Gastroesophageal sphincter (tissue), 3 donors: Measurements from ENCODE around the gene EIF5.

ENCODE experiments used
- POLR2A ChIP-seq, 2 donors: fragments of 450-650 bp; IDR thresholded peaks; one replicate each; pipeline ENCODE4 v1.6.1; 2017; ENCODE audit warnings: antibody characterized with exemption in 2 of 2, mild to moderate bottlenecking in 2 of 2, moderate library complexity in 1 of 2
- POLR2AphosphoS5 ChIP-seq: sonication (generic); formaldehyde crosslinking; IDR thresholded peaks from one replicate; pipeline ENCODE4 v1.6.1; 2017; ENCODE audit warnings: antibody characterized with exemption
- TF ChIP-seq, protein P1 (sequence below), 4 experiments: fragments of 200-600 bp in 2 of 4; fragments of 450-650 bp in 2 of 4; sonication (generic) in 1 of 4; IDR thresholded peaks; one replicate each; pipeline ENCODE4 v1.5.1; 2017 to 2019; ENCODE audit warnings: antibody characterized with exemption in 4 of 4, mild to moderate bottlenecking in 2 of 4, moderate library complexity in 2 of 4

DNA sequence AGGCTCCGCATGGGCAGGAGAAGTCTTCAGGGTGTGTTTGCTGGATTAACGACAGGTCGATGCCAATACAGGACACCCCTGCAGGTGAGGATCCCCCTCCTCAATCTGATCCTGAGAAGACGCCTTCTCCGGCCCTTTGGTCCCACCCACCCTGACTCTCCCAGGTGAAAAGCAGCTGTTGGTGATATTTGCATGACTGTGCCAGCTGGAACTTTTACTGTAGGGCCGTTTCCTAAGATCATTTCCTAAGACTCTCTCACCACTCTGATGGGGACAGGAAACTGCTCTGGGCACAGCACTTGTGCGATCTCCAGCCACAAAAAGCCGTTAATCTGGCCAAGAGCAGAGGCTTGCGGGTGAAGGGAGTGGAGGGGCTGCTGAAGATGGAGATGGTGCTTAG is 16.8 kb upstream of the EIF5 start:
- TF ChIP-seq, protein P1, sequence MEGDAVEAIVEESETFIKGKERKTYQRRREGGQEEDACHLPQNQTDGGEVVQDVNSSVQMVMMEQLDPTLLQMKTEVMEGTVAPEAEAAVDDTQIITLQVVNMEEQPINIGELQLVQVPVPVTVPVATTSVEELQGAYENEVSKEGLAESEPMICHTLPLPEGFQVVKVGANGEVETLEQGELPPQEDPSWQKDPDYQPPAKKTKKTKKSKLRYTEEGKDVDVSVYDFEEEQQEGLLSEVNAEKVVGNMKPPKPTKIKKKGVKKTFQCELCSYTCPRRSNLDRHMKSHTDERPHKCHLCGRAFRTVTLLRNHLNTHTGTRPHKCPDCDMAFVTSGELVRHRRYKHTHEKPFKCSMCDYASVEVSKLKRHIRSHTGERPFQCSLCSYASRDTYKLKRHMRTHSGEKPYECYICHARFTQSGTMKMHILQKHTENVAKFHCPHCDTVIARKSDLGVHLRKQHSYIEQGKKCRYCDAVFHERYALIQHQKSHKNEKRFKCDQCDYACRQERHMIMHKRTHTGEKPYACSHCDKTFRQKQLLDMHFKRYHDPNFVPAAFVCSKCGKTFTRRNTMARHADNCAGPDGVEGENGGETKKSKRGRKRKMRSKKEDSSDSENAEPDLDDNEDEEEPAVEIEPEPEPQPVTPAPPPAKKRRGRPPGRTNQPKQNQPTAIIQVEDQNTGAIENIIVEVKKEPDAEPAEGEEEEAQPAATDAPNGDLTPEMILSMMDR (IDR thresholded peaks at IDR 0.05): no peak
- TF ChIP-seq POLR2A (IDR thresholded peaks at IDR 0.05) (no peak), POLR2AphosphoS5 (no peak)
